ENCODE data around the gene CEACAM8.
"Not testable (repeated sequence)": the region's sequence is repeated elsewhere in the genome, so short reads cannot be mapped to it uniquely, and the experiment has no call there.

Gene CEACAM8

GRCh38 chr19:42540071-42540553, 54.6 kb downstream of the CEACAM8 start:
- DNase-seq: no peak

- DNase-seq: no peak
These were observed 55.6 kb downstream of the CEACAM8 start for GRCh38 chr19:42538841-42539709.

DNA sequence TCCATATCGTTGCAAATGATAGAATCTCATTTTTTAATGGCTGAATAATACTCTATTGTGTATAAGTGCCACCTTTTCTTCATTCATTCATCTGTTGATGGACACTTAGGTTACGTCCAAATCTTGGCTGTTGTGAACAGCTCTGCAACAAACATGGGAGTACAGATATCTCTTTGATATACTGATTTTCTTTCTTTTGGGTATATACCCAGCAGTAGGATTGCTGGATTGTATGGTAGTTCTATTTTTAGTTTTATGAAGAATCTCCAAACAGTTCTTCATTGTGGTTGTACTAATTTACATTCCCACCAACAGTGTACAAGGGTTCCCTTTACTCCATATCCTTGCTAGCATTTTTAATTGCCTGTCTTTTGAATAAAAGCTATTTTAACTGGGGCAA, 59.4 kb downstream of the CEACAM8 start:
- not testable (repeated sequence) for DNase-seq

GRCh38 chr19:42534391-42534790, 60.3 kb downstream of the CEACAM8 start:
- no peak for DNase-seq

DNA sequence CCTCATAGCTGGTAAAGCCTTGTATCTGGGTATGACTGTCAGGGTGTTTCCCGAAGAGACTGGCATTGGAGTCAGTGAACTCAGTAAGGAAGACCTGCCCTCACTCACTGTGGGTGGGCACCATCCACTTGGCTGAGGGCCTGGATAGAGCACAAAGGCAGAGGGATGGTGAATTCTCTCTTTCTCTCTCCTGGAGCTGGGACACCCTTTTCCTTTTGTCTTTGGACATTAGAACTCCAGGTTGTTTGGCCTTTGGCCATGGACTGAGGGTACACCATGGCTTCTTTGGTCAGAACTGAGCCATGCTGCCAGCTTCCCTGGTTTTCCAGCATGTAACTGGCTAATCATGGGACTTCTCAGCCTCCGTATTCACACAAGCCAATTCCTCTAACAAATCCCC, 61.8 kb downstream of the CEACAM8 start:
- no peak for DNase-seq

- no peak for DNase-seq
These were observed 63.4 kb downstream of the CEACAM8 start for GRCh38 chr19:42531313-42531712.

Measured in stimulated activated CD4-positive, alpha-beta T cell treated with anti-CD3 and anti-CD28 coated beads, Interleukin-2, amount 100 ng/mL, for 48 hours (primary cell).